MM.1S (cell line): ENCODE results near the gene SLC26A8.

Source experiments
- DNase-seq: peaks from one replicate; pipeline ENCODE4 v3.0.0-alpha.2; 2015
- H2AFZ ChIP-seq: fragments of 300-600 bp; sonication (generic); 2 replicates; pipeline ENCODE4 v1.6.0; 2016; ENCODE audit warnings: antibody characterized with exemption, low read length
- H3F3A ChIP-seq: fragments of 300-600 bp; sonication (generic); 2 replicates; pipeline ENCODE4 v1.6.1; 2016; ENCODE audit warnings: mild to moderate bottlenecking, antibody characterized with exemption, low read length, moderate library complexity, mixed read lengths; ENCODE audit not compliant: insufficient read depth
- H3K27ac ChIP-seq: fragments of 300-600 bp; sonication (generic); 2 replicates; pipeline ENCODE4 v1.5.1; 2016; ENCODE audit warnings: mild to moderate bottlenecking, low read length
- H3K27me3 ChIP-seq: fragments of 300-600 bp; sonication (generic); replicated peaks from 2 replicates; pipeline ENCODE4 v1.6.0; 2016; ENCODE audit warnings: low read length; ENCODE audit not compliant: insufficient read depth
- H3K36me3 ChIP-seq: fragments of 300-600 bp; sonication (generic); replicated peaks from 2 replicates; pipeline ENCODE4 v1.6.1; 2016; ENCODE audit warnings: mild to moderate bottlenecking, low read length, mixed read lengths; ENCODE audit not compliant: insufficient read depth
- H3K4me1 ChIP-seq: fragments of 300-600 bp; sonication (generic); 2 replicates; pipeline ENCODE4 v1.6.1; 2016; ENCODE audit warnings: low read length, mixed read lengths
- H3K4me2 ChIP-seq: fragments of 300-600 bp; sonication (generic); 2 replicates; pipeline ENCODE4 v1.6.0; 2016; ENCODE audit warnings: low read depth, low read length
- H3K4me3 ChIP-seq: fragments of 300-600 bp; sonication (generic); 2 replicates; pipeline ENCODE4 v1.5.1; 2016; ENCODE audit warnings: low read length, mixed read lengths
- H3K79me2 ChIP-seq: fragments of 300-600 bp; sonication (generic); 2 replicates; pipeline ENCODE4 v1.6.1; 2016; ENCODE audit warnings: mixed run types, low read length, mixed read lengths
- H3K9ac ChIP-seq: fragments of 300-600 bp; sonication (generic); 2 replicates; pipeline ENCODE4 v1.6.1; 2016; ENCODE audit warnings: low read length, mixed read lengths
- H3K9me2 ChIP-seq: fragments of 300-600 bp; sonication (generic); replicated peaks from 2 replicates; pipeline ENCODE4 v1.6.1; 2016; ENCODE audit warnings: mild to moderate bottlenecking, low read length, mixed read lengths; ENCODE audit not compliant: insufficient read depth
- H3K9me3 ChIP-seq: fragments of 300-600 bp; sonication (generic); replicated peaks from 2 replicates; pipeline ENCODE4 v1.6.1; 2016; ENCODE audit warnings: mild to moderate bottlenecking, low read length, mixed read lengths; ENCODE audit not compliant: insufficient read depth
- H4K20me1 ChIP-seq: fragments of 300-600 bp; sonication (generic); 2 replicates; pipeline ENCODE4 v1.6.1; 2016; ENCODE audit warnings: mild to moderate bottlenecking, low read length, moderate library complexity, mixed read lengths; ENCODE audit not compliant: insufficient read depth
- CTCF ChIP-seq: fragments of 300-600 bp; sonication (generic); IDR thresholded peaks from 2 replicates; pipeline ENCODE4 v1.5.1; 2016; ENCODE audit warnings: antibody characterized with exemption, low read length, mixed read lengths
- EZH2 ChIP-seq: fragments of 300-600 bp; sonication (generic); optimal IDR thresholded peaks from 2 replicates; pipeline ENCODE3; 2017; ENCODE audit warnings: low read depth, mild to moderate bottlenecking, antibody characterized with exemption, low read length, mixed read lengths
- EZH2phosphoT487 ChIP-seq: fragments of 300-600 bp; sonication (generic); IDR thresholded peaks from 2 replicates; pipeline ENCODE4 v1.6.1; 2018; ENCODE audit warnings: antibody characterized with exemption, low read length

SLC26A8 gene

GRCh38 chr6:35924146-35924545 lies 100.3 kb downstream of the SLC26A8 start:
- peaks cover 30% of the 10 kb centered on the region for H3K79me2 ChIP-seq
- H3K36me3 ChIP-seq = no peaks in the 10 kb centered on the region
- no peak for DNase-seq
- H3K27me3 ChIP-seq = no peaks in the 10 kb centered on the region
- H3K9me3 ChIP-seq = no peaks in the 10 kb centered on the region
- 0 out of 2 replicates have a peak, but pooled peaks cover 4% of the 10 kb centered on the region for H3K4me1 ChIP-seq
- H4K20me1 ChIP-seq = no peaks in the 10 kb centered on the region
- no peak overlapping the region for H3K9ac ChIP-seq
- H3F3A ChIP-seq = peaks cover 4% of the 10 kb centered on the region; the same call in 1 of the 2 replicates
- no peak overlapping the region for H3K4me3 ChIP-seq
- no peak overlapping the region for H3K27ac ChIP-seq
- TF ChIP-seq EZH2 (no peak), CTCF (no peak), EZH2phosphoT487 (no peak)
- H3K4me2 ChIP-seq = no peak overlapping the region
- no peak overlapping the region for H2AFZ ChIP-seq
- no peaks in the 10 kb centered on the region for H3K9me2 ChIP-seq

- Histone ChIP-seq H2AFZ (no peak overlapping the region), H3K4me3 (peak overlapping the region; percentile 98), H3K9me2 (no peaks in the 10 kb centered on the region), H4K20me1 (no peaks in the 10 kb centered on the region), H3K27ac (no peak overlapping the region), H3K4me1 (peaks cover 11% of the 10 kb centered on the region), H3K9ac (peak overlapping the region; percentile 86; the same call in 1 of the 2 replicates), H3K9me3 (no peaks in the 10 kb centered on the region), H3K27me3 (no peaks in the 10 kb centered on the region), H3F3A (peaks cover 4% of the 10 kb centered on the region; the same call in 1 of the 2 replicates), H3K4me2 (peak overlapping the region; percentile 65), H3K79me2 (peaks cover 50% of the 10 kb centered on the region), H3K36me3 (no peaks in the 10 kb centered on the region)
- TF ChIP-seq EZH2phosphoT487 (no peak), EZH2 (no peak), CTCF (no peak)
- no peak for DNase-seq
Observed at GRCh38 chr6:35922139-35922554, 102.3 kb downstream of the SLC26A8 start.

- H4K20me1 ChIP-seq = no peaks in the 10 kb centered on the region
- H3K27ac ChIP-seq = peak within 1 kb of the TSS; percentile 45; the same call in 1 of the 2 replicates
- peak within 1 kb of the TSS; percentile 99 for H3K4me3 ChIP-seq
- TF ChIP-seq EZH2phosphoT487 = no peak
- no peak for TF ChIP-seq EZH2
- no peak for TF ChIP-seq CTCF
- peak; percentile 92 for DNase-seq
- peaks cover 4% of the 10 kb centered on the region; the same call in 1 of the 2 replicates for H3F3A ChIP-seq
- peak within 1 kb of the TSS; percentile 86 for H3K9ac ChIP-seq
- no peaks in the 10 kb centered on the region for H3K9me2 ChIP-seq
- H2AFZ ChIP-seq = peak within 1 kb of the TSS; percentile 95
- no peaks in the 10 kb centered on the region for H3K27me3 ChIP-seq
- H3K9me3 ChIP-seq = no peaks in the 10 kb centered on the region
- no peaks in the 10 kb centered on the region for H3K36me3 ChIP-seq
- H3K4me2 ChIP-seq = peak within 1 kb of the TSS; percentile 88
- peaks cover 60% of the 10 kb centered on the region for H3K79me2 ChIP-seq
- peaks cover 11% of the 10 kb centered on the region for H3K4me1 ChIP-seq
Observed at GRCh38 chr6:35920793-35921732, 103.4 kb downstream of the SLC26A8 start, which contains the start of gene SRPK1. Gene SRPK1, minus strand, starts transcription at chr6:35921098. Its CDS starts 42 bp downstream, at chr6:35921056.
